Measurements from ENCODE around the gene ALDH4A1.
A peak's percentile ranks its signal among the peaks of the same experiment; 100 is the strongest.

Gene ALDH4A1, protein sequence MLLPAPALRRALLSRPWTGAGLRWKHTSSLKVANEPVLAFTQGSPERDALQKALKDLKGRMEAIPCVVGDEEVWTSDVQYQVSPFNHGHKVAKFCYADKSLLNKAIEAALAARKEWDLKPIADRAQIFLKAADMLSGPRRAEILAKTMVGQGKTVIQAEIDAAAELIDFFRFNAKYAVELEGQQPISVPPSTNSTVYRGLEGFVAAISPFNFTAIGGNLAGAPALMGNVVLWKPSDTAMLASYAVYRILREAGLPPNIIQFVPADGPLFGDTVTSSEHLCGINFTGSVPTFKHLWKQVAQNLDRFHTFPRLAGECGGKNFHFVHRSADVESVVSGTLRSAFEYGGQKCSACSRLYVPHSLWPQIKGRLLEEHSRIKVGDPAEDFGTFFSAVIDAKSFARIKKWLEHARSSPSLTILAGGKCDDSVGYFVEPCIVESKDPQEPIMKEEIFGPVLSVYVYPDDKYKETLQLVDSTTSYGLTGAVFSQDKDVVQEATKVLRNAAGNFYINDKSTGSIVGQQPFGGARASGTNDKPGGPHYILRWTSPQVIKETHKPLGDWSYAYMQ

GRCh38 chr1:18902523-18903290 is at the start of gene ALDH4A1:
Gene ALDH4A1 (minus strand): TSS chr1:18902555. CDS start chr1:18902523, 32 bp downstream.
- DNase-seq, result peak; percentile 99

DNA sequence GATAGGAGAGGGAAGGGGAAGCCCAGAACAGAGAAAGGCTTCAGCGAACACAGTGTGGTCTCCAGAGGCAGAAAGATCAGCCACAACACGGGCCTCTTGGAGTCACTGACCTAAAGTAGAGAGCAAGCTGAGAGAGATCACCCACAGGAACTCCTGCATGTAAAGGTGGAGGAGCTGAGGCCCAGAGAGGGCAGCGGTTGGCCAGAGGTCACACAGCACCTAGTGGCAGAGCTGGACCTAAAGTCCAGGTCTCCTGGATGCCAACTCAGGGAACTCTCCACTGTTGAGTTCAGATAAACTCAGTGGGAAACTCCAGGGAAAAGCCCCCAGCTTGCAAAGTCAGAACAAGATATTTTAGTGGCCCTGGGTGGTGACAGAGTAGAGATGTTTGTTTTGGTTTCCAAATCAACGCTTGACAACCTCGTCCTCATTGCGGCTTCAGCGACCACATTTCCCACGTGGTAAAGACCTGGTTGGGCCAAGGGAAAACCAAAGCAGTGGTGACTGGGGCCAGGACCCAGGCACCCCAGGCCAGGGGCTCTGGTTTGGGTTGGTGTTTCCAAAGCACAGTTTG is 49.5 kb upstream of the ALDH4A1 start:
- DNase-seq, result no peak

- DNase-seq, result no peak
Measured at GRCh38 chr1:18951416-18951815, 49.1 kb upstream of the ALDH4A1 start.

DNA sequence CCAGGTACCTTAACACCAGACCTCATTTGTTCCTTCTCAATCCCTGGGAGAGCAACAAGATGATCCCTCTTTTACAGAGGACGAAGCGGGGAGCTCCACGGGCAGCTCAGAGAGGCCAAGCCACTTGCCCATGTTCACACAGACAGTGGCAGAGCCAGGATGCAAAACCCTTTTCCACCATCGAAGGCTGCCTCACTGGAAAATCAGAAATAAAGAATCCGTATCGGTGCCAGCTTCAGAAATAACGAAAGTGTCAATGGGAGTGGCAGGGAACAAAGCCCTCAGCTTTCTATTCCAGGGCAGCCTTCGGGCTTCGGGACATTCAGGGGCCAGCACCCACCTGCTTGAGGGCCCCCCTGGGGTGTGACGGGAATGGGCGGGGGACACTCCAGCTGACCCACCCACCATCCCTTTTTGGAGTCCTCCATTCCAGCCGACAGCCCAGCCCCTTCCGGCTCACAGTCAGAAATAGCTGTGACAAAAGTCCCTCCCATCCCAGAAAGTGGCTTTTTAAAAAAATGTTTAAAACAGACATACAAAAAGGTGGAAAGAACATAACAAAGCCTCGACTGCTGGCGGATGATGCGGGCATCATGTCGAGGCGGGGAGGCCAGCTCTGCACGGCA is 48.2 kb upstream of the ALDH4A1 start:
- DNase-seq, result peak; percentile 35

DNA sequence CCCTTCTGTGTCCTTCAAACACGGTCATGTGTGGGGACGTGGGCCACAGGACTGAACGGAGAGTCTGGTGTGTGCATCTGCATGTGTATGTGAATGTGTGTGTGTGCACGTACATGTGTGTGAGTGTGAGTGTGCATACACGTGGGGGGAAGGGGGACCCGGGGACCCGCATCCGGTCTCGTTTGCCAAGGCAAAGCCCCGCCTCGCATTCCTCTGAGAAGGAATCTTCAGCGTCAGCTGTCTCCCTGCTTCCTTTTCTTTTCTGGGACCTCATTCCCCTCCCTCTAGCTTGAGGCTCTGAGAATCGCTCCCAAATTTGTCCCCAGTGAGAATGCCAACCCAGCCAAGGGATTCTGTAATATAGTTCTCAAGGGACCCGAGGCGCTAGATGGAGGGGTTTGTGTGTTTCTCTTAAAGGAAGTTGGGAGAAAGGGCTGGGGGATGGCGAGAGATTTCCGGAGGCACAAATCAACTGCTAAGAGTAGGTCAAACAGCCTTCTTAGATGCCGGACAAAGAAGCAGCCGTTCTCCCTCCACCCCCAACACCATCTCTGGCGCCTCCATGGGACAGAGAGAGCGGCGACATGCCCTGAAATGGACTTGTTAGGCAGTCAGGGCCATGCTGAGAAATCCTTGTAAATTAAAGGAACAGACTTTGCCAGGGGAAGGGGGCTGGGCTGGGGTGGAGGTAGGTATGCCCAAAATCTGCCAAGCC is 47.5 kb upstream of the ALDH4A1 start:
- DNase-seq, result peak; percentile 81

GRCh38 chr1:18948913-18949685 is 46.7 kb upstream of the ALDH4A1 start:
- DNase-seq, result peak; percentile 71

GRCh38 chr1:18948048-18948912 is 45.9 kb upstream of the ALDH4A1 start:
- peak; percentile 72 for DNase-seq

GRCh38 chr1:18947570-18947969 is 45.2 kb upstream of the ALDH4A1 start:
- no peak for DNase-seq

GRCh38 chr1:18946550-18947381 is 44.4 kb upstream of the ALDH4A1 start:
- DNase-seq, result peak; percentile 34

DNA sequence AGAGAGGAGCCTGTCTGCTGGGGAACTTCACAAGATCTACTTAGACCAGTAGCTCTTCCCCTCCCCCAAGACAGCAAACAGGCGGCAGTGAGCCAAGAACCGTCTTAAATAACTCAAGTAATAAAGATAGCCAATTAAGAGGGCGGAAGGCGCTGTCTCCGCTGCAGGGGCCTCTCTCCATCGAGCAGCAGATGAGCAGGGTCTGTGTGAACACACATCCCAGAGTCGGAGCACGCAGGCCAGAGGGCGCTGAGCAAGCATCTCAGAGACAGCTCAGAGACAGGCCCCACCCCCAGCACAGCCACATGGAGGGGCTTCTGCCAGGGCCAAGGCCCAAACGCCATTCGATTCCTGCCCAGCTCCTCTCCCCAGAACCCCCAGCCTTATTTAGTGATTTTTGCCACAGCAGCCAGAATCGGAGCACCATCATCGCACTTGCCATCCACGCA is 43.1 kb upstream of the ALDH4A1 start:
- DNase-seq, result peak; percentile 29

GRCh38 chr1:18944810-18945209 is 42.5 kb upstream of the ALDH4A1 start:
- DNase-seq, result no peak

- no peak for DNase-seq
Measured at GRCh38 chr1:18943914-18944572, 41.7 kb upstream of the ALDH4A1 start.

GRCh38 chr1:18943162-18943561 is 40.8 kb upstream of the ALDH4A1 start:
- DNase-seq, result no peak

DNA sequence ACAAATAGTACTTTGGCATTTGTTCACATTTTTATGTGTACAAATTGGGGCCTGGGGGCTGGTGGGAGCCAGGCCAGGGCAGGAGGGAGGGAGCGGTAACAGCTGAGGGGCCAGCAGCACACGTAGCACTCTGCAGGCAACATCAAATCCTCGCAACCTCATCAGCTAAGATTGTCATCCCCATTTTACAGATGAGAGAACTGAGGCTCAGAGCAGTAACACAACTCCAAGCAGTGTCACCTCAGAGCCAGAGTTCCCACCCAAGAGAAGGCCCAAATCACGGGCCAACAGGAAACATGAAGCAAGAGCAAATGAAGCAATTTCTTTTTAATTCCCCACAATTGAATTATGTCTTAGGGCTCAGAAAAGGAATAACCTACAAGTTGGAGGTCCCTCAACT is 40.0 kb upstream of the ALDH4A1 start:
- no peak for DNase-seq

DNA sequence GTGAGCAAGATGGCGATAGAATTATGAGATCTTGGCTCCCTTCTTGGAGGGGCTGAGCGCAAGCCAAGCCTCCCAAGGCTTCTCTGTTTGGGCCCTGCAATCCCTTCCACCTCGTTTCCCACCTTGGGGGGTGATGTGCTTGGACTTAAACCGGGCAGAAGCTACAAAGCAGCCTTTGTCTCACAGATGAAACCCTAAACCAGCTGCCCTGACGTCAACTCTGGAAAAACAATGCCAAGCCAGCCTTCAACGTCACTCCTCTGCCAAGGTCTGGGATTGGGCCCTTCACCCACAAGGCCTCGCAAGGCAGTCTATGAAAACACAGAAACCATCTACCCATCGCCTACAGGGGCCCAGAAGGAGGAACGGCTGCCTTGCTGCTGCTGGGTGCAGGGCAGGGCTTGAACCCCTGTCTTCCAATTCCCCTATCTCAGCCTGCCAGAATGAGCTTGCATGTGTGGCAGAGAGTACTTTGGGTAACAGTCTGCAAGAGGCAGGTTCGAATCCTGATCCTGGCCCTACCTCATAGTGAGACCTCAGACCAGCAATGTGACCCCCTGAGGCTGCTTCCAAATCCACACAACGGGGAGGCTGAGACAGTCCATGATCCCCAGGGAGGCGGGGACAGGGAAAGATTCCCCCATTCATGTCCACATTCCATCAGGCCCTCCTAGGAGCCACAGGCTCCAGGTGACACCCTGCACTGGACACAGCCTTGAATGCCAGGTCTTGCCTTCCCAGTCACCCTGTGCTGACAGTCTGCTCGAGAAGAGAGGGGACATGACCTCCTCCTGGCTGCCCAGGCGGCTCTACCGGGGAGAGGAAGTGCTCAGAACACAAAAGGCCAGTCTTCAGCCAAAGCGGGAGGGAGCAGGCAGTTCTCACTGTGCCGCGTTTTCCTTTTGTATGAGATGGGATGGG is 39.1 kb upstream of the ALDH4A1 start:
- DNase-seq, result no peak

DNA sequence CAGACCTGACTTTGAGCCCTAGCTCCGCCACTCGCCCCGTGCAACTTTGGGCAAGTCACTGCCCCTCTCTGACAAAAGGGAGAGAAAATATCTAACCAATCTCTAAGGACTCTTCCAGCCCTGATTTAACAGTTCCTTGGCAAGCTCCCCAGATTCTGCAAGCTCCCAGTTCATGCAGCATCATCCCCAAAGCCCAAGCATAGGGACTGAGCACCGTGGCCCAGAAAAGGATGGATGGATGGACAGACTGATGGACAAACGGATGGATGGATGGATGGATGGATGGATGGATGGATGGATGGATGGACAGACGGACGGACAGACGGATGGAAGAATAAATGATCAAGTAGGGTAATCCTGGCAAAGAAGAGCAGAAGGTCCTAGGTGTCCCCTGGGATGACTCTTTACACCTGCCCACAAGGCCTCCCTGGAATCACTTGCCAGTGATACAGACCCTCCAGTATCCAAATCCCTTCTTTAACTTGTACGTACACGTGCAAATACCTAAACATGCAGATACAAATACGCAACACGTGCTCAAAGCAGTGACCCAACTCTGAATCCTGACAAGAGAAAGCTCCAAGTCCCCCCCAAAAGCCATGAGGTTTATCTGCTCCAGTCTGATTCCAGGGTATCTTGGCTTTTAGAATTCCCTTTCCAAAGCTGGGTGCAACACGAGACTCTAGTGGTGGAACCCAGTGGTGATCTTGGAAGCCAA is 38.1 kb upstream of the ALDH4A1 start:
- DNase-seq, result no peak

Data from EL (cell line).